22Rv1 (cell line): Measurements from ENCODE around the gene ALDH4A1.

Source experiments
- CTCF ChIP-seq: fragments of 450-650 bp; IDR thresholded peaks from 2 replicates; pipeline ENCODE4 v1.5.1; 2017; ENCODE audit warnings: mild to moderate bottlenecking
- ZFX ChIP-seq: fragments of 450-650 bp; IDR thresholded peaks from 2 replicates; pipeline ENCODE4 v1.6.1; 2017; ENCODE audit warnings: antibody characterized with exemption, borderline replicate concordance

- no peak for TF ChIP-seq CTCF
- no peak for TF ChIP-seq ZFX
Observed at GRCh38 chr1:18861082-18861481, 41.3 kb downstream of the ALDH4A1 start.
